Putamen (tissue), 1 donor: ENCODE results near the gene SLC25A29.
A peak's percentile ranks its signal among the peaks of the same experiment; 100 is the strongest.

Experiments
- DNase-seq: peaks from one replicate; pipeline ENCODE4 v3.0.0-alpha.2; 2016; ENCODE audit warnings: low spot score

Gene SLC25A29

DNA sequence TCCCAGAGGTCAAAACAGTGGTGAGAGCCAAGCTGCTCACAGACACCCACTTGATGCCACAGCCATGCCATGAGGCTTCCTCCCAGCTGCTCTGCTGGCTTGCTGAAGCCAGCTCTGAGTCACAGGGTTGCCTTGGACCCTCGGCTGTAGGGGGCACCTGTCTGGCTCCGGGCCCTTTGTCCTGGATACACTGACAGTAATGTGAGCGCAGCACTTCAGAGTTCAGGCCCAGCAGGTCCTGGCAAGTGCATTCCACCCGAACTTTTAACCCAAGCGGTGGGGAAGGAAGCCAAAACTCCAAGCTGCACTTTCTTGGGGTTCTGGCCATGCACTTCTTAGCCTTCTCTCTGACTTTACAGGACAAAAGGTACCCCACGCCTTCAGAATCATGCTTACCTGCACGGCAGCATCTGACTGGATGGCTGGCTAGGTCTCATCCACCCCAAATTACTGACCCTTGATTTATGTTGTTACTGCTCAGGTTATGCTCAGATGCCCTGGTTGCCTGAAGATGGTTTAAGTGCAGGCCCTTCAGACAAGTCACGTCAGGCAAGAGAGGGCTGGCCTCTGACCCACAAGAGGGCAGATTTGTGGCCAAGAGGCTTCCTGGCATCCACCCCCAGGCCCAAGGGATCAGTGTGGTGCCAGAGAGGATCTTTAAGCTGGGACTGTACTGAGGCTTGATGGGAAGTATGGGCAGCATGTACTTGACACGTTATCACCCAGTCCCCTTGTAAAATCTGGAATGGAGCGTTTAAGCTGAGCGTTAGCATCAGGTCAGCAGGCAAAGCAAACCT, 24.8 kb downstream of the SLC25A29 start:
- DNase-seq: no peak

DNA sequence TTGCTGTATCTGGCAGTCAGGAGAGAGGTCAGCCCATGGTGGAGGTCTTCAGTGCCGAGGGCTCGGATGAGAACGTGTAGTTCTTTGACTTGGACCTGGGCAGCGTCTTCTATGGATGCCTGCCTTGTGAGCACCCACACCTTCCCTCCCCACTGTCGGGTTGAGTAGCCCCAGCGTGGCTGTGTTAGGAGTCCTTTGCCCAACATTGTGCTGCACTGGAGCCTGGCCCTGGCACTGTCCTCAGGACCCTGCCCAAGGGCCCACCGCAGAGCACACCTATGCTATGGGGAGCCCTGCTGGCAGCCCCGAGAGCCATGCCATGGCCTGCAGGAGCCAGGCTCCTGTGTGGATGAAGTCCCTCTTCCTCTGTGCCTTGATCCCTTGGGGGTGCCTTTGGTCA, 26.7 kb downstream of the SLC25A29 start:
- DNase-seq: no peak

- no peak for DNase-seq
Measured at GRCh38 chr14:100279133-100279532, 27.1 kb downstream of the SLC25A29 start.

GRCh38 chr14:100278702-100279101, 27.5 kb downstream of the SLC25A29 start:
- no peak for DNase-seq

GRCh38 chr14:100275214-100275613, 31.0 kb downstream of the SLC25A29 start:
- no peak for DNase-seq

- peak; percentile 44 for DNase-seq
Measured at GRCh38 chr14:100274250-100274649, 32.0 kb downstream of the SLC25A29 start.

DNA sequence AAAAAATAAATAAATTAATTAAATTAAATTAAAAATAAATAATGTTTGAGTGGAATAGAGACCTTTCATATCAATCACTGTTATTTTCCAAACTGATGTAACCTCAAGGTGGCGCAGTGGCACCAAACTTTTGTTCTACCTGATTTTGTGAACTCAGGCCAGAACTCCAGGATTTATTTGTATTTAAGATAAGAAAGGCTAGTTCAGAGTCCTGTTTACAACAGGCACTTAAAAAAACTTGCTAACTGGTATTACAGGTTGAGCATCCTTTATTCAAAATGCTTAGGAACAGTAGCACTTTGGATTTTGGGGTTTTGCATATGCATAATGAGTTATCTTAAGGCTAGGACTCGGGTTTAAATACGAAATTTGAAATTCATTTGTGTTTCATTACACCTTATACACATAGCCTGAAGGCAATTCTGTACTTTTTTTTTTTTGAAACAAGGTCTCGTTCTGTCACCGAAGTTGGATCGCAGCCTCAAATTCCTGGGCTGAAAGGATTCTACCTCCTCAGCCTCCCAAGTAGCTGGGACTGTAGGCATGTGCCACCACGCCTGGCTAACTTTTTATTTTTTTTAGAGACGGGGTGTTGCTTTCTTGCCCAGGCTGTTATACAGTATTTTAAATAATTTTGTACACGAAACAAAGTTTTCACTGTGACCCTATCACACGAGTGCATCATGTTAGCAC, 34.9 kb downstream of the SLC25A29 start:
- DNase-seq: no peak

GRCh38 chr14:100268591-100269207, 37.5 kb downstream of the SLC25A29 start:
- DNase-seq: no peak

- no peak for DNase-seq
Measured at GRCh38 chr14:100267990-100268389, 38.3 kb downstream of the SLC25A29 start.

DNA sequence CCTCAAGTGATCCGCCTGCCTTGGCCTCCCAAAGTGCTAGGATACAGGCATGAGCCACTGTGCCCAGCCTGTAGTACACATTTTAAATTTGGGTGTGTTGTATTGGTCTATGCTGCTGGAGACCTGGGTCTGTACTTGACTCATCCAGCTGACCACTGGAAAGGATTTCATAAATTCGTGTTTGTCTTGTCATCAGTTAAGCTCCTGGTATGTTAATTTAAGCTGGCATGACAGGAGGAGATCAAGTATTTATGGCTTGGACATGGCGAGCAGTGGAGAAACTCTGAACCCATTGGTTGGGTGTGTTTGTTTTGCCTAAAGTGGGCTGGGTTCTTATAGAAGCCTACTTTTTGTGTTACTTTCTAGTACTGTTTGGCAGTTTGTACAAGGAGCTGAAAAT, 43.1 kb downstream of the SLC25A29 start:
- no peak for DNase-seq

DNA sequence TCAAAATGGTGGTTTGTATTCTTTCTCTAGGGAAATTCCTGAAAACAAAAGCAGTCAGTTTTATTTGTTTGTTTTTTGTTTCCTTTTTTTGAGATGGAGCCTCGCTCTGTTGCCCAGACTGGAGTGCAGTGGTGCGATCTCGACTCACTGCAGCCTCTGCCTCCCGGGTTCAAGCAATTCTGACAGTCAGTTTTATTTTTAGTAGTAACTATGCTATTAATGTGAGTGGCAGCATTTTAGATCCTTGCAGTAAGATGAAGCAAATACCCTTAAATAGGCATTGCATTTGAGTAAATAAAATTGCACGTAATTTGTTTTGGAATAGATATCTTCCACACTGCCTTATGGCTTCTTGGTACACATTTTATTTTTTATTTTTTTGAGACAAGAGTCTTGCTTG, 43.7 kb downstream of the SLC25A29 start:
- DNase-seq: no peak

GRCh38 chr14:100261621-100262020, 44.6 kb downstream of the SLC25A29 start:
- DNase-seq: no peak

DNA sequence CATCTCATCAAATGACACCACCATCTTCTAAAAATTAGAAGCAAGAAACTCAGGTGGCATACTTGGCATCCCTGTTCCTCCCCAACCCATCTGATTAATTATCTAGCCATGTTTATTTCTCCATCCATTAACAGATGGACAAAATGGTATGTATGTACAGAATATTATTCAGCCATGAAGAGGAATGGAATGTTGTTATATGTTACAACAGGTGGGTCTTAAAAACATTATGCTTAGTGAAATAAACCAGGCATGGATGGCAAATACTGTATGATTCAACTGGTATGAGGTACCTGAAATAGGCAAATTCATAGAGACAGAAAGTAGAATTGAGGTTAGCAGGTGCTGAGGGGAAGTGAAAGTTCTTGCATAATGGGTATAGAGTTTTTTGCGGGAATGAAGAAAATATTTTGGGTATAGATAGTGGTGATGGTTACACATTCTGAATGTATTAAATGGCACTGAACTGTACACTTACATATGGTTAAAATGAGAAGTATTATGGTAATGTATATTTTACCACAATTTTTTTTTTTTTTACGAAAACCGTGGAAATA, 49.8 kb downstream of the SLC25A29 start:
- no peak for DNase-seq

DNA sequence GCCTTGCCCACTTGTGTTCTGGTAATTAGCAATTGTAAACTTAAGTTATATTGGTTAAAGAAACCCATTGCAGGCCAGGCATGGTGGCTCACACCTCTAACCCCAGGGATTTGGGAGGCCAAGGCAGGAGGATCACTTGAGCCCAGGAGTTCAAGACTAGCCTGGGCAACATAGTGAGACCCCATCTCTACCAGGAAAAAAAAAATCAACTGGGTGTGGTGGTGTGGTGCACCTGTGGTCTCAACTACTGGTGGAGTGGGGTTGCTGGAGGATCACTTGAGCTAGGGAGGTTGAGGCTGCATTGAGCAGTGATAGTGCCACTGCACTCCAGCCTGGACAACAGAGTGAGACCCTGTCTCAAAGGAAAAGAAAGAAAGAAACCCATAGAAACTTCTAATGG, 53.6 kb downstream of the SLC25A29 start:
- no peak for DNase-seq

DNA sequence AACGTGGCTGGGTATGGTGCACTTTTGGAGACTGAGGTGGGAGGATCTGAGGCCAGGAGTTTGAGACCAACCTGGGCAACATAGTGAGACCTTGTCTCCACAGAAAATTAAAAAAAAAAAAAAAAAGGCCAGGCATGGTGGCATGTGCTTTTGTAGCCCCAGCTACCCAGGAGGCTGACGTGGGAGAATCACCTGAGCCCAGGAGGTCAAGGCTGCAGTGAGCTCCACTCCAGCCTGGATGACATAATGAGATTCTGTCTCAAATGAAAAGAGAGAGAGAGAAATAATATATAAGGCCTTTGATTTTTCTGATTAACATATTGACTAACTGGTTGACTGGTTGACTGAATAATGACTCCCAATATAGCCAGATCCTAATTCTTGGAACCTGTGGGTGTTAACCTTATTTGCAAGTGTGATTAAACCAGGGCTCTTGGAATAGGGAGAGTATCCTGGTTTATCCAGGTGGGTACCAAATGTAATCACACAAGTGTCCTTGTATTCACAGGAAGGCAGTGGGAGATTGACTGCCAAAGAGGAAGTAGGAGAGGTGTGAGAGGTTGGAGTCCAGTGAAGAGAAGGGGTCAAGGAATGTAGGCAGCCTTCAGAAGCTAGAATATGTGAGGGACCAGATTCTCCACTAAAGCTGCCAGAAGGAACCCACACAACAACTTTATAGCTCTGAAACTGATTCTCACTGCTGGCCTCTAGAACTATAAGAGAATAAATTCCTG, 55.3 kb downstream of the SLC25A29 start:
- no peak for DNase-seq

DNA sequence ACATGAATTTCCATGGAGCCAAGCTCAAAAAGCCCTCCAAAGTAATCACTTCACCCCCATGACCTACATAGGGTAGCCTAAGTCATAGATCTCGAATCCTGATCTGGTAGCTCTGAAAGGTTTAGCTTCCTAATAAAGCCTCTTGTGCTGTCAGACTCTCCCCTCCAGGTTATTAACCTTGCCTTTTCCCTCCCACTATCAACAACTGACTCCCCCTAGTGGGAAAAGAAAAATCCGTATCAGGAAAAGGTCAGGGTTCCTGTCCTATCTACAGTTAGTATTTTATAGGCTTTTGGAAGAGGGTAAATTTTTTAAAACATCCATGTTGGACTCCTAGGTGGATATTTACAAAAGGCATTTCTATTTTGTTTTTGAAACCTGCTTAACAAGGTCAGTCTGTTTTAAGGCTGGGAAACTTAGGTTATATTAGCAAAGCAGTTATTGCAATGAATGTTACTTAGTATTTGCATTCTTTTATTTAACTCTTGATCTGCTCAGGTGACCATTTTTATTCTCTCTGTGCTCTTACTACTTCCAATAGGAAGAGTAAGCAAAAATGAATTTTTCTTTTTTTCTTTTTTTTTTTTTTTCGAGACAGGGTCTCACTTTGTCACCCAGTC, 59.3 kb downstream of the SLC25A29 start:
- peak; percentile 11 for DNase-seq

DNA sequence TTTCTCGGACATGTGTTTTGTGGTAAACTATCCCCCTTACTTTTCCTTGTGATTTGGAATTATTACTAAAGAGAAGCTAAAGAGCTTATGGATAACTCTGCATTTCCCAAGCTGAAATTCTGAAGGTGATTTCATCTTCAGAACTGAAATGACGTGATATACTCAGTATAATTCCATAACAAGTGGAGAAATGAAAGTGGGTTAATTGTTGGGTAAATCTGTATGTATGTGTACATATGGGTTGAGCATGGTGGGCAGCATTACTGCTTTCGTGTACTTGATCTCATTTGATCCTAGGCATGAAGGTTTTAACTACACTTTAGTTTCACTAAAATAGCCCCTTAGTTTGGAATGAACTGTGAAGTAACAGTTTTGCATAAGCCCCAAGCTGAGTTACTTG, 63.2 kb downstream of the SLC25A29 start:
- no peak for DNase-seq

DNA sequence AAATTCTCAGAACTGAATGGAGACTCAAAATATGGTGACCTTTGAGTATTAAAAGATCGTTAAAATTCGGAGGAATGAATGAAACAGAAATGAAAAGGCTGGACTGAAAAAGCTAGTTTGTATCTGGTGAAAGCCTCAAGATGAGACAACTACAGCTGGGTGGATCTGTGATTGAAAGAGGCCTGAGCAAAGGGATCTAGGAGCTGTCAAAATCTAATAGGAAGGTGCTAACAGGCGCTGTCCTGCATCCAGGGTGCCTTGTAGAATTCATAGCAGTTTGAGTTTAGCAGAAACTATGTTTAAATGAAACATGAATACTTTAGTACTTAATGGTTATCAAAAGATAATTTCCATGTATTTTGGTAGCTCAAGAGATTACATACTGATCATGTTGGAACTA, 65.0 kb downstream of the SLC25A29 start:
- no peak for DNase-seq
